ENCODE results near the gene NBEA.

NBEA gene

DNA sequence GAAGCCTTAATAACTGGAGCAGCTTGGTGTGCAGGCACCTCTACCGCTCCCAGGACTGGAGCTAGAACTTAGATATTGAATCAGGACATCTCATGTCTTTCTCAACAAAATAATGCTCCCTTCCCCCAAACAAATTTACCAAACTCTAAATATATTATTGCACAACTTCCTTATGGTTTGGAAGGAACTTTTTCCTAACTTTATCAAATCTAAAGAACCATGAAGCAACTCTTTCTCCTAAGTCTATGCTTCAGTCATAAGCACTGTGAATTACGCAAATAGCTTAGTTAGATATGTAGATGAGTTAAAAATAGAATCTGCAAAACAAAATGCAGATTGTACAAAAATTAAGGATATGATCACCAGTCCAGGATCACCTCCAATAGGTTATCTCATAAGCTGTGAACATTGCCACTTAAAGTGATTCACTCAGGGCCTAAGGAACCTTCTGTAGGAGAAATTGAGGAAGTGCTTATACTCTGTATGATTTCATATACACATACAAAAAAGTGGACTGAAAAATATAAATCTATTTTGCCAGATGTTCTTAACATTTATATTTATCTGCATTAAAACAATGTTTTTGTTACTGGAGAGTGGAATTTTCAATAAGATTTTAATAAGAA lies 554.8 kb downstream of the NBEA start:
- POLR2A ChIA-PET, result no interaction called here

More for the DNA sequence above, 554.8 kb downstream of the NBEA start:
- H3K4me1 ChIP-seq (ENCODE audit: control insufficient read depth, insufficient read depth, low read length), result peaks cover 16% of the 10 kb centered on the region
- H3K27ac ChIP-seq (ENCODE audit: extremely low read depth, low read depth, low read length), result no peak overlapping the region
- H3K9me3 ChIP-seq (ENCODE audit: control insufficient read depth, insufficient read depth, low read depth, low read length), result no peaks in the 10 kb centered on the region
- no peaks in the 10 kb centered on the region for H3K36me3 ChIP-seq (ENCODE audit: control insufficient read depth in 2 of 2, insufficient read depth in 1 of 2, low read length in 2 of 2)
- TF ChIP-seq, protein P1, sequence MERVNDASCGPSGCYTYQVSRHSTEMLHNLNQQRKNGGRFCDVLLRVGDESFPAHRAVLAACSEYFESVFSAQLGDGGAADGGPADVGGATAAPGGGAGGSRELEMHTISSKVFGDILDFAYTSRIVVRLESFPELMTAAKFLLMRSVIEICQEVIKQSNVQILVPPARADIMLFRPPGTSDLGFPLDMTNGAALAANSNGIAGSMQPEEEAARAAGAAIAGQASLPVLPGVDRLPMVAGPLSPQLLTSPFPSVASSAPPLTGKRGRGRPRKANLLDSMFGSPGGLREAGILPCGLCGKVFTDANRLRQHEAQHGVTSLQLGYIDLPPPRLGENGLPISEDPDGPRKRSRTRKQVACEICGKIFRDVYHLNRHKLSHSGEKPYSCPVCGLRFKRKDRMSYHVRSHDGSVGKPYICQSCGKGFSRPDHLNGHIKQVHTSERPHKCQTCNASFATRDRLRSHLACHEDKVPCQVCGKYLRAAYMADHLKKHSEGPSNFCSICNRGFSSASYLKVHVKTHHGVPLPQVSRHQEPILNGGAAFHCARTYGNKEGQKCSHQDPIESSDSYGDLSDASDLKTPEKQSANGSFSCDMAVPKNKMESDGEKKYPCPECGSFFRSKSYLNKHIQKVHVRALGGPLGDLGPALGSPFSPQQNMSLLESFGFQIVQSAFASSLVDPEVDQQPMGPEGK (tag by site-specific recombination; IDR thresholded peaks at IDR 0.05), result no peak
- TF ChIP-seq, protein P2, sequence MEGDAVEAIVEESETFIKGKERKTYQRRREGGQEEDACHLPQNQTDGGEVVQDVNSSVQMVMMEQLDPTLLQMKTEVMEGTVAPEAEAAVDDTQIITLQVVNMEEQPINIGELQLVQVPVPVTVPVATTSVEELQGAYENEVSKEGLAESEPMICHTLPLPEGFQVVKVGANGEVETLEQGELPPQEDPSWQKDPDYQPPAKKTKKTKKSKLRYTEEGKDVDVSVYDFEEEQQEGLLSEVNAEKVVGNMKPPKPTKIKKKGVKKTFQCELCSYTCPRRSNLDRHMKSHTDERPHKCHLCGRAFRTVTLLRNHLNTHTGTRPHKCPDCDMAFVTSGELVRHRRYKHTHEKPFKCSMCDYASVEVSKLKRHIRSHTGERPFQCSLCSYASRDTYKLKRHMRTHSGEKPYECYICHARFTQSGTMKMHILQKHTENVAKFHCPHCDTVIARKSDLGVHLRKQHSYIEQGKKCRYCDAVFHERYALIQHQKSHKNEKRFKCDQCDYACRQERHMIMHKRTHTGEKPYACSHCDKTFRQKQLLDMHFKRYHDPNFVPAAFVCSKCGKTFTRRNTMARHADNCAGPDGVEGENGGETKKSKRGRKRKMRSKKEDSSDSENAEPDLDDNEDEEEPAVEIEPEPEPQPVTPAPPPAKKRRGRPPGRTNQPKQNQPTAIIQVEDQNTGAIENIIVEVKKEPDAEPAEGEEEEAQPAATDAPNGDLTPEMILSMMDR (tag by site-specific recombination; IDR thresholded peaks at IDR 0.05), result no peak
- TF ChIP-seq ZNF473 (tag by site-specific recombination; IDR thresholded peaks at IDR 0.05) (no peak), ZBTB48 (tag by site-specific recombination; IDR thresholded peaks at IDR 0.05) (no peak), HOXA7 (CRISPR knock-in tag; IDR thresholded peaks at IDR 0.05; ENCODE audit: borderline replicate concordance) (no peak), ZNF132 (tag by site-specific recombination; IDR thresholded peaks at IDR 0.05; ENCODE audit: borderline replicate concordance) (no peak), ZNF658 (tag by site-specific recombination; IDR thresholded peaks at IDR 0.05) (no peak), ZNF23 (tag by site-specific recombination; IDR thresholded peaks at IDR 0.05; ENCODE audit: borderline replicate concordance) (no peak), SP2 (tag by site-specific recombination; IDR thresholded peaks at IDR 0.05) (no peak), ZNF837 (tag by site-specific recombination; IDR thresholded peaks at IDR 0.05) (no peak), ZNF157 (tag by site-specific recombination; IDR thresholded peaks at IDR 0.05) (no peak), ZNF146 (tag by site-specific recombination; IDR thresholded peaks at IDR 0.05) (no peak), ZNF423 (tag by site-specific recombination; IDR thresholded peaks at IDR 0.05) (no peak)
- TF ChIP-seq, protein P3, sequence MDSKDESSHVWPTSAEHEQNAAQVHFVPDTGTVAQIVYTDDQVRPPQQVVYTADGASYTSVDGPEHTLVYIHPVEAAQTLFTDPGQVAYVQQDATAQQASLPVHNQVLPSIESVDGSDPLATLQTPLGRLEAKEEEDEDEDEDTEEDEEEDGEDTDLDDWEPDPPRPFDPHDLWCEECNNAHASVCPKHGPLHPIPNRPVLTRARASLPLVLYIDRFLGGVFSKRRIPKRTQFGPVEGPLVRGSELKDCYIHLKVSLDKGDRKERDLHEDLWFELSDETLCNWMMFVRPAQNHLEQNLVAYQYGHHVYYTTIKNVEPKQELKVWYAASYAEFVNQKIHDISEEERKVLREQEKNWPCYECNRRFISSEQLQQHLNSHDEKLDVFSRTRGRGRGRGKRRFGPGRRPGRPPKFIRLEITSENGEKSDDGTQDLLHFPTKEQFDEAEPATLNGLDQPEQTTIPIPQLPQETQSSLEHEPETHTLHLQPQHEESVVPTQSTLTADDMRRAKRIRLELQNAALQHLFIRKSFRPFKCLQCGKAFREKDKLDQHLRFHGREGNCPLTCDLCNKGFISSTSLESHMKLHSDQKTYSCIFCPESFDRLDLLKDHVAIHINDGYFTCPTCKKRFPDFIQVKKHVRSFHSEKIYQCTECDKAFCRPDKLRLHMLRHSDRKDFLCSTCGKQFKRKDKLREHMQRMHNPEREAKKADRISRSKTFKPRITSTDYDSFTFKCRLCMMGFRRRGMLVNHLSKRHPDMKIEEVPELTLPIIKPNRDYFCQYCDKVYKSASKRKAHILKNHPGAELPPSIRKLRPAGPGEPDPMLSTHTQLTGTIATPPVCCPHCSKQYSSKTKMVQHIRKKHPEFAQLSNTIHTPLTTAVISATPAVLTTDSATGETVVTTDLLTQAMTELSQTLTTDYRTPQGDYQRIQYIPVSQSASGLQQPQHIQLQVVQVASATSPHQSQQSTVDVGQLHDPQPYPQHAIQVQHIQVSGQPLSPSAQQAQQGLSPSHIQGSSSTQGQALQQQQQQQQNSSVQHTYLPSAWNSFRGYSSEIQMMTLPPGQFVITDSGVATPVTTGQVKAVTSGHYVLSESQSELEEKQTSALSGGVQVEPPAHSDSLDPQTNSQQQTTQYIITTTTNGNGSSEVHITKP (tag by site-specific recombination; IDR thresholded peaks at IDR 0.05), result no peak
- TF ChIP-seq, protein P4, sequence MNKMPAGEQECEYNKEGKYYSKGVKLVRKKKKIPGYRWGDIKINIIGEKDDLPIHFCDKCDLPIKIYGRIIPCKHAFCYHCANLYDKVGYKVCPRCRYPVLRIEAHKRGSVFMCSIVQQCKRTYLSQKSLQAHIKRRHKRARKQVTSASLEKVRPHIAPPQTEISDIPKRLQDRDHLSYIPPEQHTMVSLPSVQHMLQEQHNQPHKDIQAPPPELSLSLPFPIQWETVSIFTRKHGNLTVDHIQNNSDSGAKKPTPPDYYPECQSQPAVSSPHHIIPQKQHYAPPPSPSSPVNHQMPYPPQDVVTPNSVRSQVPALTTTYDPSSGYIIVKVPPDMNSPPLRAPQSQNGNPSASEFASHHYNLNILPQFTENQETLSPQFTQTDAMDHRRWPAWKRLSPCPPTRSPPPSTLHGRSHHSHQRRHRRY (tag by site-specific recombination; IDR thresholded peaks at IDR 0.05), result no peak
- TF ChIP-seq, protein P5, sequence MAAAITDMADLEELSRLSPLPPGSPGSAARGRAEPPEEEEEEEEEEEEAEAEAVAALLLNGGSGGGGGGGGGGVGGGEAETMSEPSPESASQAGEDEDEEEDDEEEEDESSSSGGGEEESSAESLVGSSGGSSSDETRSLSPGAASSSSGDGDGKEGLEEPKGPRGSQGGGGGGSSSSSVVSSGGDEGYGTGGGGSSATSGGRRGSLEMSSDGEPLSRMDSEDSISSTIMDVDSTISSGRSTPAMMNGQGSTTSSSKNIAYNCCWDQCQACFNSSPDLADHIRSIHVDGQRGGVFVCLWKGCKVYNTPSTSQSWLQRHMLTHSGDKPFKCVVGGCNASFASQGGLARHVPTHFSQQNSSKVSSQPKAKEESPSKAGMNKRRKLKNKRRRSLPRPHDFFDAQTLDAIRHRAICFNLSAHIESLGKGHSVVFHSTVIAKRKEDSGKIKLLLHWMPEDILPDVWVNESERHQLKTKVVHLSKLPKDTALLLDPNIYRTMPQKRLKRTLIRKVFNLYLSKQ (tag by site-specific recombination; IDR thresholded peaks at IDR 0.05; ENCODE audit: borderline replicate concordance), result no peak
- TF ChIP-seq, protein P6, sequence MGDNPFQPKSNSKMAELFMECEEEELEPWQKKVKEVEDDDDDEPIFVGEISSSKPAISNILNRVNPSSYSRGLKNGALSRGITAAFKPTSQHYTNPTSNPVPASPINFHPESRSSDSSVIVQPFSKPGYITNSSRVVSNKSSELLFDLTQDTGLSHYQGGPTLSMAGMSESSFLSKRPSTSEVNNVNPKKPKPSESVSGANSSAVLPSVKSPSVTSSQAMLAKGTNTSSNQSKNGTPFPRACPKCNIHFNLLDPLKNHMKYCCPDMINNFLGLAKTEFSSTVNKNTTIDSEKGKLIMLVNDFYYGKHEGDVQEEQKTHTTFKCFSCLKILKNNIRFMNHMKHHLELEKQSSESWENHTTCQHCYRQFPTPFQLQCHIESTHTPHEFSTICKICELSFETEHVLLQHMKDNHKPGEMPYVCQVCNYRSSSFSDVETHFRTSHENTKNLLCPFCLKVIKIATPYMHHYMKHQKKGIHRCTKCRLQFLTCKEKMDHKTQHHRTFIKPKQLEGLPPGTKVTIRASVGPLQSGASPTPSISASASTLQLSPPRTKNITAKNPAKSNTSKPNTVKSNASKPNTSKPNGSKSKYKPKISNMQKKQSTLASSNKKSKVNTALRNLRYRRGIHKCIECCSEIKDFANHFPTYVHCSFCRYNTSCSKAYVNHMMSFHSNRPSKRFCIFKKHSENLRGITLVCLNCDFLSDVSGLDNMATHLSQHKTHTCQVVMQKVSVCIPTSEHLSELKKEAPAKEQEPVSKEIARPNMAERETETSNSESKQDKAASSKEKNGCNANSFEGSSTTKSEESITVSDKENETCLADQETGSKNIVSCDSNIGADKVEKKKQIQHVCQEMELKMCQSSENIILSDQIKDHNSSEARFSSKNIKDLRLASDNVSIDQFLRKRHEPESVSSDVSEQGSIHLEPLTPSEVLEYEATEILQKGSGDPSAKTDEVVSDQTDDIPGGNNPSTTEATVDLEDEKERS (tag by site-specific recombination; IDR thresholded peaks at IDR 0.05), result no peak
- TF ChIP-seq, protein P7, sequence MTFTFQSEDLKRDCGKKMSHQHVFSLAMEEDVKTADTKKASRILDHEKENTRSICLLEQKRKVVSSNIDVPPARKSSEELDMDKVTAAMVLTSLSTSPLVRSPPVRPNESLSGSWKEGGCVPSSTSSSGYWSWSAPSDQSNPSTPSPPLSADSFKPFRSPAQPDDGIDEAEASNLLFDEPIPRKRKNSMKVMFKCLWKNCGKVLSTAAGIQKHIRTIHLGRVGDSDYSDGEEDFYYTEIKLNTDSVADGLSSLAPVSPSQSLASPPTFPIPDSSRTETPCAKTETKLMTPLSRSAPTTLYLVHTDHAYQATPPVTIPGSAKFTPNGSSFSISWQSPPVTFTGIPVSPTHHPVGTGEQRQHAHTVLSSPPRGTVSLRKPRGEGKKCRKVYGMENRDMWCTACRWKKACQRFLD (tag by site-specific recombination; IDR thresholded peaks at IDR 0.05), result no peak
- CTCF ChIA-PET, result no interaction called here
- H3K4me3 ChIP-seq (ENCODE audit: low read depth, low read length), result no peak overlapping the region
